UCSD-AML1 (cell line): ENCODE results near the gene EYA2.

Experiments used
- DNase-seq: peaks from one replicate; lab custom pipeline; 2025; ENCODE audit not compliant: unreplicated experiment; lab: John Stamatoyannopoulos, UW

The EYA2 gene

GRCh38 chr20:47032933-47033578, 138.4 kb downstream of the EYA2 start:
- no peak for DNase-seq

GRCh38 chr20:47033665-47034064, 139.0 kb downstream of the EYA2 start:
- no peak for DNase-seq

DNA sequence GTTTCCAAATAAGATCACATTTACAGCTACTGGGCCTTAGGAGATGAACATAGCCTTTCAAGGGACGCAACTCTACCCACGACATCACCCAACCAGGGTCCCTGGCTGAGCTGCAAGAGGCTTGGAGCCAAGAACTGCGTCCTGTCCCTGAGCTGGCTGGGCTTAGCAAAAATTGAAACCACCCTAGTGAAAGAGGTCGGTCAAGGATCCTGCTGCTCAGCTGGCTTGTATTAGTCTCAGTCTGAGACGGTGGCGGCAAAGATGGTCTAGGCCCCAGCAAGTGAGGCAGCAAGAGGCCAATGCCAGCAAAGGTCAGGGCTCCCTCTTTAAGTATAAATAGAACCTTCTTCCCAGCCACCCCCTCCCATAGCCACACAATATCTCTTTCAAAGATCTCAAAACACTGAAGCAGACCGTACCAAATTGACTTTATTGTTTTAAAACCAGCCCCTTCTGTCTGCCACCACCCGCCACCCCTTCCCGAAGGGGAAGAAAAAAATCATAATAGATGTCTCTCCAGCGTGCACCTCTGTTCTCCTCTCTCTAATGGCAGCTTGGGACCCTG, 140.5 kb downstream of the EYA2 start:
- DNase-seq, result no peak

- DNase-seq, result no peak
These were observed 141.6 kb downstream of the EYA2 start for GRCh38 chr20:47036091-47036870.

GRCh38 chr20:47038566-47039560, 144.2 kb downstream of the EYA2 start:
- DNase-seq, result no peak

DNA sequence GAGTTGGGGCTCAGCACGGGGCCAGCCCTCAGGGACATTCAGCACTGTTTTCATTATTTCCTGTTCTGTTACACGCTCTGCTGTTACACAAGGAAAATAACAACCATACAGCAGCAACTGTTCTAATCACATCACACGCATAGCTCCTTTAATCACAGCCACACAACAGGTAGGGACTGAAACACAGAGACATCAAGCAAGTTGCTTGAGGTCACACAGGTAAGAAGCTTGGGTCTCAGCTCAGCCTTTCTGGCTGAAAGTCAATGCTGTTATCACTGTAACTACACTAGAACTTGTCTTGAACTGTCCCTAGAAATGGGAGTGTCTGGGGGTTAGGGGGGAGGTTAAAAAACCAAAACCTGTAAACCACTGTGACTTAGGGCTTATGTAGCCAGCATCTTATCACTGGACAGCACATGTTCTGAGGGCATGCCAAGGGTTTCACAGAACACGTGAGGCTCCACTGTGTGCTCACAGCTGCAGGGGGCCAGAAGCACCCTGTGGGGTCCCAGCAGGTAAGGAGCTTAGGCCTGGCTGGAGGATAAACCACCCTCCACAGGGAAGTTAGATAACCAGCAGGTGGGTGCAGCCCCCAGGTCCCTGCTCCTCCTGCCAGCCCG, 146.0 kb downstream of the EYA2 start:
- DNase-seq, result no peak

- no peak for DNase-seq
These were observed 146.8 kb downstream of the EYA2 start for GRCh38 chr20:47041396-47041899.

DNA sequence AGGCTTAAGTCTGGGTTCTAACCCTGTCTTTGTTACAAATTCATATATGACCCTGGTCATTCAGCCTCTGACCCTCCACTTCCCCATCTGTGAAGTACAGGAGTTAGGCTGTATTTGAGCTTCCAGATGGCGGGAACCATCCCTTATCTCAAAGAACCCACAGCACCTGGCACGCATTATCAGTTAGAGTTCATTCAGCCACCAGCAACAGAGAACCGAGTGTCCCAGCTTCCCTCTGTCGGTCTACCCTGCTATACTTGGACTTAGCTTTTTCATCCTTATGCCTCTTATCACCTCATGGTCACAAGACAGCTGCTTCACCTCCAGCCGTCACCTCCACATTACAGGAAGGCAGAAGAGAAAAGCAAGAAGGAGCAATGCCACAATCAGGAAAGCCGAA, 147.8 kb downstream of the EYA2 start:
- DNase-seq, result no peak

GRCh38 chr20:47043086-47043485, 148.4 kb downstream of the EYA2 start:
- no peak for DNase-seq

DNA sequence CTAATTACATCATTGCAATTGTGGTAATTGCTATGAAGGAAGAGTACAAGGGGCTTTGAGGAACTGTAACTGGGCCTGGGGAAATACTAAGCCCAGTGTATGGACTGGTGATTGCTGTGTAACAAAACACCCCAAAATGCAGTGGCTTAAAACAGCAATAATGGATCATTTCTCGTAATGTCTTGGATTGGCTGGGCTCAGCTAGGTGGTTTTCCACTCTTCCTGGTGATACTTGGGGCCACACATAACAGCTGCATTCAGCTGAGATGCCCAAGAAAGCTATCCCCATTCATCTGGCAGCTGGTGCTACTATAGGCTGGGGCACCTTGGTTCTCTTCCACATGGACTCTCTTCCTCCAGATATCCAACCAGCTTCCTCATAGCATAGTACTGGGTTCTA, 150.3 kb downstream of the EYA2 start:
- no peak for DNase-seq

DNA sequence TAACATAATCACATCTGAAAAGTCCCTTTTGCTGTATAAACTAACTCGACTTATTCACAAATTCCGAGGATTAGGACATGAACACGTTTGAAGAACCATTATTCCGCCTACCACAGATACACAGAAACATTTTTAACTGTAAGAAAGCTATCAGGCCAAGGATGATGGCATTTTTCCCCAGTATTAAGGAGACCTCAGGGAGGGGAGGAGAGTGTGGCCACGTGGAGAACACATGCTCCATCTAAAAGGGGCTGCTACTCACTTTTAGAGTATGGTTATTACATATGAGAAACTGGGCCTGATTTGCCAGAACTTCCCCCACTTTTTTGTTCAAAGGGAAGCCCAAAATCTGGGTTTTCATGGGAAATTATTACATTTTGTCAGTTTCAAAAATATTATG, 153.4 kb downstream of the EYA2 start:
- no peak for DNase-seq

DNA sequence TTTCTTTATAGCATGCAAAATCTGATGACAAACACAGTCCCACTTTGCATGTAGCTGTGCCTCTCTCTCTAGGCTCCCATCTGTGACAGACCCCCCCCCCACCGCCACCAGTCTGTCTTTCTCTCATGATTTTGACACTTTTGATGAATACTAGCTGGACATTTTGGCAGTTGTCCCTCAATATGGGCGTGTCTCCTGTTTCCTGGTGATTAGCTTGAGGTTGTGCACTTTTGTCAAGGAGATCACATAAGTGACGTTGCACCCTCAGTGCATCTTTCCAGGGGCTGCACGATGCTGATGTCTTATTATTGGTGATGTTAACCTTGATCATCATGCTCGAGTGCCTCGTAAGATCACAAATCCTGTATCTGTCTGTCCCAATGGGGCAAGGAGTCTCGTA, 155.1 kb downstream of the EYA2 start:
- no peak for DNase-seq

- DNase-seq, result no peak
These were observed 156.4 kb downstream of the EYA2 start for GRCh38 chr20:47050996-47051395.

DNA sequence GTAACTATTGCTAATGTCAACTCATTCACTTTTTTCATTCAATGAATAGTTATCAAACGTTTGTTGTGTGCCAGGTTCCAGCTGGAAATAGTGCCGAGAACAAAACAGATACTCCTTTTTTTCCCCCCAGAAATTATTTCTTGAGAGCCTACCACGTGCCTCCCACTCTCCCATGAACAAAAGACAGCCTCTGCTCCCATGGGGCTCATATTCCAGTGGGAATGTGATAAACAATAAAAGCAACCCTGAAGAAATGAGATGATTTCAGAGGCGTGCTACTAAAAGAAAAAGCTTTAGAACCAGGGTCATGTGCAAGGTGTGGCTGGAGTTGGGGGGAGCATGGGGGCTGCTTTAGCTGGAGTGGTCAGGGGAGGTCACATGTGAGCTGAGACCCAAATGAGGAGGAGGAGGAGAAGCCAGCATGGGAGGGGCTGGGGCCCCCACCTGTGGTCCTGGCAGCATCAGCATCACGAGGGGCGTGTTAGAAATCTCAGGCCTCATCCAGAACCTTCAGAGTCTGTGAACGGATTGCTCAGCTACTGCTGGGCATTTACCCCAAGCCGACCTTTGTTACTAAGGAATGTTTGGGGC, 157.4 kb downstream of the EYA2 start:
- no peak for DNase-seq

- no peak for DNase-seq
These were observed 159.9 kb downstream of the EYA2 start for GRCh38 chr20:47054506-47054905.

GRCh38 chr20:47054945-47055344, 160.3 kb downstream of the EYA2 start:
- no peak for DNase-seq

DNA sequence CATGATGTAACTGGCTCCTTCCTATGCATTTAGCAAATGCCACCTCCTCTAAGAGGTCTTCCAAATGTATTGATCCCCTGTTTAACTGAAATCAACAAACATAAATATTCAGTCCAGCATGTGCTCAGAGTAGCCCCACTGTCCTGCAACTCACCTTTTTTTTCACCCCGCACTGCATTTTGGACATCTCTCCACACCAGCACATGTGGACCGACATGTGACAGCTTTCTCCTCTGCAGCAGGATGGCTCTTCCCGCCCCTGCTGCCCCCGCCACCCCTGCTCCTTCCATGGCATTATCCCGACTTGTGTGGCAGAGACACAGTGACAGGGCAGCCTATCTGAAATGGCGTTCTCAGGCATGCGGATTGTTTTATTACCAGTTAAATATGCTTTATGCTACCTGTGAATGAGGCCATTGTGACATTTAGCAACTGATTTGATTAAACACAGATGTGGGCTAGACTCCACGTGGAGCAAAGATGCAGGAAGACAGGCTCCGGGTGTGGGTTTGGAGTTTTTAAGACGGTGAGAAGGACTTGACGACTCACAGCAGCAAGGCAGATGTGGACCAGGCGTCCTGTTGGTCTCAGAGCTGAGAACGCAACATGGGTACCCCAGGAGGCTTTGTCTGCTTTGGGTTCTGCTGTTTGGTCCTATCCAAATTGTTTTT, 161.2 kb downstream of the EYA2 start:
- no peak for DNase-seq

- DNase-seq, result no peak
These were observed 163.0 kb downstream of the EYA2 start for GRCh38 chr20:47057661-47058060.

GRCh38 chr20:47058236-47058635, 163.6 kb downstream of the EYA2 start:
- no peak for DNase-seq

DNA sequence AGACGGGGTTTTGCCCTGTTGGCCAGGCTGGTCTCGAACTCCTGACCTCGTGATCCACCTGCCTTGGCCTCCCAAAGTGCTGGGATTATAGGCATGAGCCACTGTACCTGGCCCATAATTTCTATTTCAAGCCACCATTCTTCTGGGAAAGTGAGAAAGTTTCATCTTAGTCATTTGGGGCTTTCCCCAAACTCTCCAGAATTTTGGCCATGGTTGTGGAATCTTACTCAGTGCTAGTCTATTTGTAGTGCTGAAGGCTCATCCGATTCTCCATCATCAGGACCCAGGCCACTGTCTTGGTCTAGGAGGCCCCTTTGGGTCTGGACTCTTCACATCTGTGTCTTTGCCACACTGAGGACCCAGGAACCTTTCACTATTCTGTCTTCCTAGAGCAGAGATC, 164.9 kb downstream of the EYA2 start:
- DNase-seq, result no peak
